ENCODE data around the gene HECTD2. TPM values are rescaled to one million over a fixed set of nuclear protein-coding genes. Genes with fewer than 3 reads are reported as not detected.

Gene HECTD2
- polyA plus RNA-seq, 1 donor from 2014 or later: 87.6 TPM

GRCh38 chr10:91519899-91520514 is 109.9 kb downstream of the HECTD2 start:
- Histone ChIP-seq H4K20me1 (ENCODE audit: insufficient read depth) (no peaks in the 10 kb centered on the region), H3K4me2 (ENCODE audit: low read length) (no peak overlapping the region), H3K9me3 (ENCODE audit: low read length) (no peaks in the 10 kb centered on the region), H2AFZ (ENCODE audit: low read depth, low read length) (no peak overlapping the region), H3K36me3 (ENCODE audit: insufficient read depth, low read length) (peaks cover 5% of the 10 kb centered on the region), H3F3A (ENCODE audit: insufficient read depth, low read length, poor library complexity, severe bottlenecking) (no peaks in the 10 kb centered on the region), H3K27me3 (ENCODE audit: insufficient read depth, low read depth, low read length) (no peaks in the 10 kb centered on the region), H3K27ac (ENCODE audit: low read length) (no peak overlapping the region), H3K9me2 (ENCODE audit: insufficient read depth, low read length) (no peaks in the 10 kb centered on the region), H3K9ac (ENCODE audit: low read length) (no peak overlapping the region), H3K79me2 (replicated peaks; ENCODE audit: insufficient read depth, low read length) (no peaks in the 10 kb centered on the region), H3K4me3 (ENCODE audit: low read length) (no peak overlapping the region)
- TF ChIP-seq EZH2 (IDR thresholded peaks at IDR 0.05; ENCODE audit: borderline replicate concordance, insufficient read depth, low read length, poor library complexity, severe bottlenecking) (no peak), TAF1 (IDR thresholded peaks at IDR 0.05; ENCODE audit: low read depth) (no peak), SMC3 (conservative IDR thresholded peaks at IDR 0.05; ENCODE audit: poor library complexity) (no peak), EP300 (conservative IDR thresholded peaks at IDR 0.05; ENCODE audit: poor library complexity, severe bottlenecking) (no peak), POLR2AphosphoS5 (IDR thresholded peaks at IDR 0.05) (no peak), RAD21 (conservative IDR thresholded peaks at IDR 0.05) (no peak), CTCF (IDR thresholded peaks at IDR 0.05; ENCODE audit: poor library complexity, severe bottlenecking) (no peak), MXI1 (conservative IDR thresholded peaks at IDR 0.05; ENCODE audit: poor library complexity, severe bottlenecking) (no peak)
- TF ChIP-seq, protein P1, sequence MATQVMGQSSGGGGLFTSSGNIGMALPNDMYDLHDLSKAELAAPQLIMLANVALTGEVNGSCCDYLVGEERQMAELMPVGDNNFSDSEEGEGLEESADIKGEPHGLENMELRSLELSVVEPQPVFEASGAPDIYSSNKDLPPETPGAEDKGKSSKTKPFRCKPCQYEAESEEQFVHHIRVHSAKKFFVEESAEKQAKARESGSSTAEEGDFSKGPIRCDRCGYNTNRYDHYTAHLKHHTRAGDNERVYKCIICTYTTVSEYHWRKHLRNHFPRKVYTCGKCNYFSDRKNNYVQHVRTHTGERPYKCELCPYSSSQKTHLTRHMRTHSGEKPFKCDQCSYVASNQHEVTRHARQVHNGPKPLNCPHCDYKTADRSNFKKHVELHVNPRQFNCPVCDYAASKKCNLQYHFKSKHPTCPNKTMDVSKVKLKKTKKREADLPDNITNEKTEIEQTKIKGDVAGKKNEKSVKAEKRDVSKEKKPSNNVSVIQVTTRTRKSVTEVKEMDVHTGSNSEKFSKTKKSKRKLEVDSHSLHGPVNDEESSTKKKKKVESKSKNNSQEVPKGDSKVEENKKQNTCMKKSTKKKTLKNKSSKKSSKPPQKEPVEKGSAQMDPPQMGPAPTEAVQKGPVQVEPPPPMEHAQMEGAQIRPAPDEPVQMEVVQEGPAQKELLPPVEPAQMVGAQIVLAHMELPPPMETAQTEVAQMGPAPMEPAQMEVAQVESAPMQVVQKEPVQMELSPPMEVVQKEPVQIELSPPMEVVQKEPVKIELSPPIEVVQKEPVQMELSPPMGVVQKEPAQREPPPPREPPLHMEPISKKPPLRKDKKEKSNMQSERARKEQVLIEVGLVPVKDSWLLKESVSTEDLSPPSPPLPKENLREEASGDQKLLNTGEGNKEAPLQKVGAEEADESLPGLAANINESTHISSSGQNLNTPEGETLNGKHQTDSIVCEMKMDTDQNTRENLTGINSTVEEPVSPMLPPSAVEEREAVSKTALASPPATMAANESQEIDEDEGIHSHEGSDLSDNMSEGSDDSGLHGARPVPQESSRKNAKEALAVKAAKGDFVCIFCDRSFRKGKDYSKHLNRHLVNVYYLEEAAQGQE (IDR thresholded peaks at IDR 0.05; ENCODE audit: borderline replicate concordance): no peak

GRCh38 chr10:91520661-91521060 is 110.5 kb downstream of the HECTD2 start:
- H4K20me1 ChIP-seq (ENCODE audit: insufficient read depth): no peaks in the 10 kb centered on the region
- H3K9me2 ChIP-seq (ENCODE audit: insufficient read depth, low read length): no peaks in the 10 kb centered on the region
- no peaks in the 10 kb centered on the region for H3K27me3 ChIP-seq (ENCODE audit: insufficient read depth, low read depth, low read length)
- H2AFZ ChIP-seq (ENCODE audit: low read depth, low read length): no peak overlapping the region
- no peak overlapping the region for H3K9ac ChIP-seq (ENCODE audit: low read length)
- peaks cover 5% of the 10 kb centered on the region for H3K36me3 ChIP-seq (ENCODE audit: insufficient read depth, low read length)
- H3K27ac ChIP-seq (ENCODE audit: low read length): no peak overlapping the region
- no peaks in the 10 kb centered on the region for H3F3A ChIP-seq (ENCODE audit: insufficient read depth, low read length, poor library complexity, severe bottlenecking)
- H3K79me2 ChIP-seq (replicated peaks; ENCODE audit: insufficient read depth, low read length): no peaks in the 10 kb centered on the region
- no peak for TF ChIP-seq POLR2AphosphoS5 (IDR thresholded peaks at IDR 0.05)
- no peak for TF ChIP-seq SMC3 (conservative IDR thresholded peaks at IDR 0.05; ENCODE audit: poor library complexity)
- TF ChIP-seq, protein P1 (IDR thresholded peaks at IDR 0.05; ENCODE audit: borderline replicate concordance): no peak
- no peak for TF ChIP-seq TAF1 (IDR thresholded peaks at IDR 0.05; ENCODE audit: low read depth)
- TF ChIP-seq EZH2 (IDR thresholded peaks at IDR 0.05; ENCODE audit: borderline replicate concordance, insufficient read depth, low read length, poor library complexity, severe bottlenecking): no peak
- TF ChIP-seq MXI1 (conservative IDR thresholded peaks at IDR 0.05; ENCODE audit: poor library complexity, severe bottlenecking): no peak
- no peak for TF ChIP-seq CTCF (IDR thresholded peaks at IDR 0.05; ENCODE audit: poor library complexity, severe bottlenecking)
- TF ChIP-seq RAD21 (conservative IDR thresholded peaks at IDR 0.05): no peak
- H3K4me2 ChIP-seq (ENCODE audit: low read length): no peak overlapping the region
- no peak overlapping the region for H3K4me3 ChIP-seq (ENCODE audit: low read length)
- no peaks in the 10 kb centered on the region for H3K9me3 ChIP-seq (ENCODE audit: low read length)
